KMS-11 (cell line): Measurements from ENCODE around the gene TBC1D4.

Experiments
- H2AFZ ChIP-seq: fragments of 200-600 bp; sonication (generic); 2 replicates; pipeline ENCODE4 v1.6.1; 2016; ENCODE audit warnings: antibody characterized with exemption, mixed run types, low read depth
- H3K27ac ChIP-seq: fragments of 200-600 bp; sonication (generic); 2 replicates; pipeline ENCODE4 v1.6.1; 2016; ENCODE audit warnings: mild to moderate bottlenecking, mixed run types
- H3K27me3 ChIP-seq: fragments of 200-600 bp; sonication (generic); 2 replicates; pipeline ENCODE4 v1.6.1; 2017; ENCODE audit warnings: mild to moderate bottlenecking, low read depth, mixed run types, moderate library complexity; ENCODE audit not compliant: insufficient read depth
- H3K36me3 ChIP-seq: fragments of 200-600 bp; sonication (generic); 2 replicates; pipeline ENCODE4 v1.6.1; 2017; ENCODE audit warnings: mild to moderate bottlenecking, mixed run types; ENCODE audit not compliant: insufficient read depth
- H3K4me1 ChIP-seq: fragments of 200-600 bp; sonication (generic); 2 replicates; pipeline ENCODE4 v1.6.1; 2016; ENCODE audit warnings: mild to moderate bottlenecking, low read depth, mixed run types; ENCODE audit not compliant: poor library complexity, severe bottlenecking
- H3K4me2 ChIP-seq: fragments of 200-600 bp; sonication (generic); 2 replicates; pipeline ENCODE4 v1.7.0; 2016; ENCODE audit warnings: mild to moderate bottlenecking, mixed run types
- H3K4me3 ChIP-seq: fragments of 200-600 bp; sonication (generic); IDR thresholded peaks from 2 replicates; pipeline ENCODE4 v1.6.1; 2017; ENCODE audit warnings: low read depth, low read length, mixed read lengths; ENCODE audit not compliant: insufficient read depth
- H3K79me2 ChIP-seq: fragments of 200-600 bp; sonication (generic); 2 replicates; pipeline ENCODE4 v1.6.1; 2016; ENCODE audit warnings: low read depth, mixed run types; ENCODE audit not compliant: insufficient read depth
- H3K9ac ChIP-seq: fragments of 200-600 bp; sonication (generic); 2 replicates; pipeline ENCODE4 v1.6.1; 2016; ENCODE audit warnings: mild to moderate bottlenecking, mixed run types
- H4K20me1 ChIP-seq: fragments of 200-600 bp; sonication (generic); 2 replicates; pipeline ENCODE4 v1.6.1; 2016; ENCODE audit warnings: mild to moderate bottlenecking, mixed run types; ENCODE audit not compliant: insufficient read depth
- CTCF ChIP-seq: fragments of 200-600 bp; sonication (generic); conservative IDR thresholded peaks from 2 replicates; pipeline ENCODE4 v1.6.1; 2017; ENCODE audit warnings: low read depth, mild to moderate bottlenecking, antibody characterized with exemption, low read length, moderate library complexity, mixed read lengths

TBC1D4 gene

DNA sequence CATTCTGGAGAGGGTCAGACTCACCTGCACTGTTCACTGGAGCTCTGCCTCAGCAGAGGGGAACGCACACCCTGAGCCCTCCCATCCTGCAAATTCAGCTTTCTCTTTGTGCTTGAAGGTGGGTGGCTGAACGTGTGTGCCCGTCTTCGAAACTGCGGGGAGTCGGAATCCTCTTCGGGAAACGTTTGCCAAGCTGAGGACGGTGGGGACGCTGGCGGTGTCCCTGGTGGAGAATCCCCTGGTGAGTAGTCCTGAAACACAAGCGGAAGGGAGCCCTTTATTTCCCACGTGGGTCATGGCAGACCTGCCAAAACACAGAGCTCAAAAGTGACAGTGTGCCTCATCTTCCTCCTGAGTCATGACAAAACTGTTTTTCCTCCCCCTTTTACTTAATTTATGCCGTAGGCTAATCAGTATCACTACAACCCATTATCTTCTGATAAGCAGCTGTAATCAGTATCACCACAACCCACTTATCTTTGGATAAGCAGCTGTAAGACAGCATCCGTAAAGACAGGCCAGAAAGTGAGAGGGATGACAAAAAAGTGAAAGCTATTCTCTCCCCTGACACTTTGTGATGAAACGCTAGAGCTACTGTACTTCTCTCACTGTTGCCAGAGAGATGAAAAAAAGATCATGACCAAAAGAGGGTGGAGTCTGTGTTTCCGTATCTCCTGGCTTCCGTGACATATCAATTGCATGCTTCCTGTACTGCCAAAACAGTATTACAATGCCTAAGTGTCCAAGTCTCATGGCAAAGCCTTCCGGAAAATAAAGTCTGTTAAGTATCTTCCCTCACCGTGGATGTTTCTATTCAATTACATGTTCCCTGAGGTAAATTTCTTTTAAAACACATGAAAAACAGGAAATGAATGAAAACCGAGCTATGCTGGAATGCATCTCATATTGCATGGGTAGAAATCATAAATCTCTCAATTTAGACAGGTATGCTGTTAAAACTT lies 155.5 kb downstream of the TBC1D4 start:
- Histone ChIP-seq H3K27ac (no peak overlapping the region), H4K20me1 (no peaks in the 10 kb centered on the region), H3K9ac (no peak overlapping the region), H3K4me3 (no peak overlapping the region), H3K27me3 (no peaks in the 10 kb centered on the region), H2AFZ (no peak overlapping the region), H3K36me3 (no peaks in the 10 kb centered on the region), H3K79me2 (no peaks in the 10 kb centered on the region), H3K4me1 (no peaks in the 10 kb centered on the region), H3K4me2 (no peak overlapping the region)
- no peak for TF ChIP-seq CTCF

- Histone ChIP-seq H4K20me1 (no peaks in the 10 kb centered on the region), H3K4me1 (no peaks in the 10 kb centered on the region), H3K79me2 (no peaks in the 10 kb centered on the region), H3K9ac (no peak overlapping the region), H3K4me2 (no peak overlapping the region), H3K27ac (no peak overlapping the region), H2AFZ (no peak overlapping the region), H3K36me3 (no peaks in the 10 kb centered on the region), H3K4me3 (no peak overlapping the region), H3K27me3 (no peaks in the 10 kb centered on the region)
- no peak for TF ChIP-seq CTCF
These were observed 156.3 kb downstream of the TBC1D4 start for GRCh38 chr13:75325711-75326110.

DNA sequence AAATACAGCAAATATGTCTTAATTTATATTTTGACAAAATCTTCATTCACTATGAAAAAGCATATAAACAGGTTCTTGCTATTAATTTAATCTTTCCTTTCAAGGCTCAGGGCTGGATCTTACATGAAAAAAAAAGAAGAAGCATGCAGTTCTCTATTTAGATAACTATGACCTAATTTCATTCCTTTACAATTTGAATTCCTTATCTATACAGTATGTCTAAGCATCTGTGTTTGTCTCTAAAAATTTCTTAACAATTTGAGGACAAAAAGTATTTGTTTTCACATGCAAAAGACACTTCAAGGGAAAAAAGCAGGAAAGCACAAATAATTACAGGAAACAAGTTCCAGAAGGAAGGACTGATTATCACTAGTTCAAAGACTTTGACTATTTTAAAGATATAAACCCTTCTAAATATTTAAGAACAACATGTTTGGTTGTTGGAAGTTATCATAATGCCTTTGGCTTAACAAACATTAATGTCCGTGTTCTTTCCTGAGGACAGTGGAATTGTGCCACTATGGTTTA lies 157.5 kb downstream of the TBC1D4 start:
- H3K27ac ChIP-seq: no peak overlapping the region
- H3K36me3 ChIP-seq: no peaks in the 10 kb centered on the region
- no peaks in the 10 kb centered on the region for H3K4me1 ChIP-seq
- no peaks in the 10 kb centered on the region for H3K27me3 ChIP-seq
- H3K4me2 ChIP-seq: no peak overlapping the region
- no peak overlapping the region for H3K9ac ChIP-seq
- no peak overlapping the region for H2AFZ ChIP-seq
- no peaks in the 10 kb centered on the region for H3K79me2 ChIP-seq
- no peak for TF ChIP-seq CTCF
- no peak overlapping the region for H3K4me3 ChIP-seq
- no peaks in the 10 kb centered on the region for H4K20me1 ChIP-seq

DNA sequence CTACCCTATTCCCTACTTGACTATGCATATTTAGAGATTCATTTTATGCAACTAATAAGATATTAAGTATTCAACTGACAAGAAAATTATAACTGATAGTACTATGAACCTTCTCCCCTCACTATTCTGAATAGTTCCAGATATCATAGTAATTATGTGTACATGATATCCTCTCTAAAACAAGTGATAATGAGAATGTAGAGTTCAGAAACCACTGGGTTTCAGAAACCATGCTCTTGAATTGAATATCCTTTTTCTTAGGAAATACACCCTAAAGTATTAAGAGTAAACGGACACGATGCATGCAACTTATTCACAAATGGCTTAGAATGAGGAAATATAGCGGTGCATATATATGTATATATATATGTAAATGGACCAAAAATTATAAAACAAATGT lies 160.9 kb downstream of the TBC1D4 start:
- no peaks in the 10 kb centered on the region for H3K27me3 ChIP-seq
- H3K27ac ChIP-seq: no peak overlapping the region
- no peak overlapping the region for H3K4me2 ChIP-seq
- no peaks in the 10 kb centered on the region for H4K20me1 ChIP-seq
- H2AFZ ChIP-seq: no peak overlapping the region
- H3K79me2 ChIP-seq: no peaks in the 10 kb centered on the region
- H3K36me3 ChIP-seq: no peaks in the 10 kb centered on the region
- H3K4me1 ChIP-seq: peaks cover 12% of the 10 kb centered on the region
- TF ChIP-seq CTCF: no peak
- no peak overlapping the region for H3K9ac ChIP-seq
- H3K4me3 ChIP-seq: no peak overlapping the region
